Activated naive CD8-positive, alpha-beta T cell treated with anti-CD3 and anti-CD28 coated beads, Interleukin-2, amount 50 U/mL, for 24 hours (primary cell): ENCODE data around the gene FAAP24.
"Not testable (repeated sequence)": the region's sequence is repeated elsewhere in the genome, so short reads cannot be mapped to it uniquely, and the experiment has no call there.

Source experiments
- ATAC-seq: fragments of 150-1000 bp; cut with Tn5 transposase; one replicate; pipeline ENCODE4 v1.10.0; 2021
- DNase-seq: peaks from one replicate; pipeline ENCODE4 v3.0.0; 2021
- H3K27ac Mint-ChIP-seq: one replicate; pipeline ENCODE4 v1.8.0; 2021; ENCODE audit warnings: mild to moderate bottlenecking, mixed read lengths
- H3K27me3 Mint-ChIP-seq: one replicate; pipeline ENCODE4 v1.8.0; 2021; ENCODE audit warnings: mixed read lengths
- H3K36me3 Mint-ChIP-seq: one replicate; pipeline ENCODE4 v1.8.0; 2021; ENCODE audit warnings: low read depth, mixed read lengths
- H3K4me1 Mint-ChIP-seq: one replicate; pipeline ENCODE4 v1.8.0; 2021; ENCODE audit warnings: mixed read lengths
- H3K4me3 Mint-ChIP-seq: one replicate; pipeline ENCODE4 v1.8.0; 2021; ENCODE audit warnings: mild to moderate bottlenecking, moderate library complexity, mixed read lengths
- H3K9me3 Mint-ChIP-seq: one replicate; pipeline ENCODE4 v1.8.0; 2021; ENCODE audit warnings: mixed read lengths

The FAAP24 gene, protein sequence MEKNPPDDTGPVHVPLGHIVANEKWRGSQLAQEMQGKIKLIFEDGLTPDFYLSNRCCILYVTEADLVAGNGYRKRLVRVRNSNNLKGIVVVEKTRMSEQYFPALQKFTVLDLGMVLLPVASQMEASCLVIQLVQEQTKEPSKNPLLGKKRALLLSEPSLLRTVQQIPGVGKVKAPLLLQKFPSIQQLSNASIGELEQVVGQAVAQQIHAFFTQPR

GRCh38 chr19:32971715-32972540 lies at the start of gene FAAP24, which contains the start of gene CEP89:
Gene FAAP24 (plus strand): TSS chr19:32972242. CDS start chr19:32973197, 955 bp downstream.
Gene CEP89 (minus strand): TSS chr19:32971958. CDS start chr19:32971874, 84 bp downstream.
- no peaks in the 10 kb centered on the region for H3K27me3 Mint-ChIP-seq
- ATAC-seq (peak; percentile 100), DNase-seq (peak; percentile 96)
- peaks cover 15% of the 10 kb centered on the region for H3K36me3 Mint-ChIP-seq
- no peaks in the 10 kb centered on the region for H3K9me3 Mint-ChIP-seq
- H3K4me3 Mint-ChIP-seq = peak within 1 kb of the TSS; percentile 98
- H3K27ac Mint-ChIP-seq = peak within 1 kb of the TSS; percentile 89
- H3K4me1 Mint-ChIP-seq = peaks cover 10% of the 10 kb centered on the region

DNA sequence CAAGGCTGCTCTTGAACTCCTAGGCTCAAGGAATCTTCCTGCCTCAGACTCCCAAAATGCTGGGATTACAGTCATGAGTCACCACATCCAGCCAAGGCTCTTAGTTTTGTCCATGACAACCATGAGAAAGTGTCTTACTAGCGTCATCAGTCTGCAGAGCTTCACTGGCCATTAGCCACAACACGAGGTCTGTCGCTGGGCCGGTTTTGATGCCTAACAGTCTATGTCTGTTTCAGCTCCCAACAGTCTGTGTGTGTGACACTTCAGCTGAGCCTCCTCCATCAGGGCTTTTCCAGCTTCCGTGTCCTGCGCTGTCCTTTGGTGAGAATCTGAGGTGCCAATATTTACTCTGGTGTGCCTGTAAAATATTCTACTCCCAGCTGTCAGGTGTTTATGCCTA lies 47.8 kb upstream of the FAAP24 start:
- Mint-ChIP-seq H3K27ac (no peak overlapping the region), H3K4me1 (peaks cover 5% of the 10 kb centered on the region), H3K9me3 (peaks cover 8% of the 10 kb centered on the region), H3K27me3 (no peaks in the 10 kb centered on the region), H3K36me3 (peaks cover 20% of the 10 kb centered on the region), H3K4me3 (no peak overlapping the region)
- ATAC-seq (no peak), DNase-seq (no peak)

GRCh38 chr19:32928806-32929205 lies 43.2 kb upstream of the FAAP24 start:
- ATAC-seq = no peak
- H3K4me1 Mint-ChIP-seq = no peaks in the 10 kb centered on the region
- H3K27me3 Mint-ChIP-seq = no peaks in the 10 kb centered on the region
- DNase-seq = no peak
- no peak overlapping the region for H3K27ac Mint-ChIP-seq
- peaks cover 8% of the 10 kb centered on the region for H3K9me3 Mint-ChIP-seq
- H3K4me3 Mint-ChIP-seq = no peak overlapping the region
- H3K36me3 Mint-ChIP-seq = peaks cover 31% of the 10 kb centered on the region

GRCh38 chr19:32930567-32930966 lies 41.5 kb upstream of the FAAP24 start:
- Mint-ChIP-seq H3K9me3 (peaks cover 8% of the 10 kb centered on the region), H3K27me3 (no peaks in the 10 kb centered on the region), H3K27ac (no peak overlapping the region), H3K4me3 (no peak overlapping the region), H3K36me3 (peaks cover 34% of the 10 kb centered on the region), H3K4me1 (no peaks in the 10 kb centered on the region)
- ATAC-seq (no peak), DNase-seq (no peak)

GRCh38 chr19:32933571-32933970 lies 38.5 kb upstream of the FAAP24 start:
- no peak for ATAC-seq
- DNase-seq = no peak
- H3K9me3 Mint-ChIP-seq = peaks cover 2% of the 10 kb centered on the region
- no peak overlapping the region for H3K4me3 Mint-ChIP-seq
- H3K36me3 Mint-ChIP-seq = peaks cover 34% of the 10 kb centered on the region
- H3K27me3 Mint-ChIP-seq = no peaks in the 10 kb centered on the region
- no peak overlapping the region for H3K27ac Mint-ChIP-seq
- no peaks in the 10 kb centered on the region for H3K4me1 Mint-ChIP-seq

GRCh38 chr19:32935629-32936028 lies 36.4 kb upstream of the FAAP24 start:
- no peaks in the 10 kb centered on the region for H3K9me3 Mint-ChIP-seq
- ATAC-seq = no peak
- no peaks in the 10 kb centered on the region for H3K27me3 Mint-ChIP-seq
- H3K27ac Mint-ChIP-seq = no peak overlapping the region
- H3K4me1 Mint-ChIP-seq = no peaks in the 10 kb centered on the region
- H3K4me3 Mint-ChIP-seq = no peak overlapping the region
- peaks cover 17% of the 10 kb centered on the region for H3K36me3 Mint-ChIP-seq
- DNase-seq = no peak

DNA sequence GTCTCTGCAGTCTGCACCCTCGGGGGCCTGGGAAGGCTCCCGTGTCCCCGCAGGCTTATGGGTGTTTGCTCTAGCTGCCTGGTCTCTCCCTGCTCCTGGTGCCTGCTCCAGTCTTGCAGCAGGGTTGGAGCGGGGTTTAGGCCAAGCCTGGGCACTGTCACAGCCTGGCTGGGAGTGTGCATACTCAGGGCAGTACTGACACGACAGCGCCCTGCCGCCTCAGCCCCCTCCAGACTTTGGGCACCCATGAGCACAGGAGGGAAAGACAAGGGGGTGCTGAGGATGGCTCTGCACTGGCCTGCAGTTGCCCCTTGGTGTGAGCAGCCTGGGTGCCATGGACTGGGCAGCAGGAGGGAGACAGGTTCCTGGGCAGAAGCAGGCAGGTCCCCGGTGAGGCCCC lies 36.0 kb upstream of the FAAP24 start:
- no peak for ATAC-seq
- Mint-ChIP-seq H3K27me3 (no peaks in the 10 kb centered on the region), H3K9me3 (no peaks in the 10 kb centered on the region), H3K4me3 (no peak overlapping the region), H3K4me1 (no peaks in the 10 kb centered on the region), H3K27ac (no peak overlapping the region), H3K36me3 (peaks cover 16% of the 10 kb centered on the region)
- DNase-seq = no peak

GRCh38 chr19:32941273-32941672 lies 30.8 kb upstream of the FAAP24 start:
- H3K36me3 Mint-ChIP-seq = peaks cover 26% of the 10 kb centered on the region
- H3K4me1 Mint-ChIP-seq, H3K4me3 Mint-ChIP-seq, DNase-seq, H3K9me3 Mint-ChIP-seq, H3K27me3 Mint-ChIP-seq, ATAC-seq, H3K27ac Mint-ChIP-seq: not testable (repeated sequence)

- DNase-seq = no peak
- peaks cover 42% of the 10 kb centered on the region for H3K36me3 Mint-ChIP-seq
Observed at GRCh38 chr19:32945260-32945659, 26.8 kb upstream of the FAAP24 start.

DNA sequence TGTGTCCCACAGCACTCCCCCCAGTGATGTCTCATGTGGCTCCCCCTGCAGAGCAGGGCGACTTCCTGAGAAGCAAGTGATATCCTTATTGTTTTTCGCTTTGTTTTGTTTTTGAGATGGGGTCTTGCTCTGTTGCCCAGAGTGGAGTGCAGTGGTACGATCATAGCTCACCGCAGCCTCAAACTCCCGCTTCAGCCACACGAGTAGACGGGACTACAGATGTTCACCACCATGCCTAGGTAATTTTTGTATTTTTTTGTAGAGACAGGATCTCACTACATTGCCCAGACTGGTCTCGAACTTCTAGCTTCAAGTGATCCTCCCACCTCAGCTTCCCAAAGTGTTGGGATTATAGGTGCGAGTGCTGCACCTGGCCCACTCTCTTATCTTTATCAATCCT lies 5.3 kb upstream of the FAAP24 start:
- Mint-ChIP-seq H3K36me3 (peaks cover 18% of the 10 kb centered on the region), H3K27me3 (no peaks in the 10 kb centered on the region), H3K27ac (no peak overlapping the region), H3K9me3 (no peaks in the 10 kb centered on the region), H3K4me3 (no peak overlapping the region), H3K4me1 (peaks cover 8% of the 10 kb centered on the region)
- DNase-seq = no peak
- ATAC-seq = no peak

More at GRCh38 chr19:32945260-32945659, 26.8 kb upstream of the FAAP24 start:
- H3K9me3 Mint-ChIP-seq = no peaks in the 10 kb centered on the region
- H3K4me1 Mint-ChIP-seq = no peaks in the 10 kb centered on the region
- H3K27me3 Mint-ChIP-seq = no peaks in the 10 kb centered on the region
- no peak for ATAC-seq
- H3K27ac Mint-ChIP-seq = no peak overlapping the region
- H3K4me3 Mint-ChIP-seq = no peak overlapping the region

GRCh38 chr19:32969549-32969948 lies 2.5 kb upstream of the FAAP24 start:
- H3K27ac Mint-ChIP-seq = no peak overlapping the region
- DNase-seq = no peak
- no peak for ATAC-seq
- H3K4me1 Mint-ChIP-seq = peaks cover 10% of the 10 kb centered on the region
- no peaks in the 10 kb centered on the region for H3K27me3 Mint-ChIP-seq
- H3K36me3 Mint-ChIP-seq = peaks cover 10% of the 10 kb centered on the region
- no peaks in the 10 kb centered on the region for H3K9me3 Mint-ChIP-seq
- H3K4me3 Mint-ChIP-seq = no peak overlapping the region

- no peaks in the 10 kb centered on the region for H3K9me3 Mint-ChIP-seq
- H3K27me3 Mint-ChIP-seq = no peaks in the 10 kb centered on the region
- H3K27ac Mint-ChIP-seq = peak overlapping the region; percentile 89
- peaks cover 10% of the 10 kb centered on the region for H3K4me1 Mint-ChIP-seq
- ATAC-seq (no peak), DNase-seq (no peak)
- H3K4me3 Mint-ChIP-seq = peak overlapping the region; percentile 98
- H3K36me3 Mint-ChIP-seq = peaks cover 14% of the 10 kb centered on the region
Observed at GRCh38 chr19:32971012-32971595, 938 bp upstream of the FAAP24 start.

GRCh38 chr19:32976223-32976805 lies 4.3 kb downstream of the FAAP24 start:
- Mint-ChIP-seq H3K36me3 (peaks cover 10% of the 10 kb centered on the region), H3K4me1 (peaks cover 3% of the 10 kb centered on the region), H3K9me3 (no peaks in the 10 kb centered on the region), H3K4me3 (no peak overlapping the region), H3K27me3 (no peaks in the 10 kb centered on the region), H3K27ac (no peak overlapping the region)
- DNase-seq (peak; percentile 75), ATAC-seq (no peak)

GRCh38 chr19:32977280-32977679 lies 5.2 kb downstream of the FAAP24 start:
- H3K4me1 Mint-ChIP-seq = no peaks in the 10 kb centered on the region
- no peaks in the 10 kb centered on the region for H3K27me3 Mint-ChIP-seq
- H3K4me3 Mint-ChIP-seq = no peak overlapping the region
- peaks cover 6% of the 10 kb centered on the region for H3K36me3 Mint-ChIP-seq
- ATAC-seq = no peak
- H3K27ac Mint-ChIP-seq = no peak overlapping the region
- no peaks in the 10 kb centered on the region for H3K9me3 Mint-ChIP-seq
- DNase-seq = no peak
